ENCODE measurements around the gene OGFOD3.
"Not testable (repeated sequence)": the region's sequence is repeated elsewhere in the genome, so short reads cannot be mapped to it uniquely, and the experiment has no call there.

The OGFOD3 gene

GRCh38 chr17:82349287-82349701 lies 69.1 kb downstream of the OGFOD3 start:
- DNase-seq = no peak

- no peak for DNase-seq
These were observed 69.5 kb downstream of the OGFOD3 start for GRCh38 chr17:82348866-82349265.

GRCh38 chr17:82348434-82348833 lies 70.0 kb downstream of the OGFOD3 start:
- DNase-seq = no peak

- DNase-seq = not testable (repeated sequence)
These were observed 70.4 kb downstream of the OGFOD3 start for GRCh38 chr17:82347994-82348393.

GRCh38 chr17:82346342-82347300 lies 71.8 kb downstream of the OGFOD3 start:
- no peak for DNase-seq

GRCh38 chr17:82345151-82345976 lies 73.0 kb downstream of the OGFOD3 start:
- DNase-seq = no peak

GRCh38 chr17:82344175-82344907 lies 74.0 kb downstream of the OGFOD3 start:
- DNase-seq = no peak

GRCh38 chr17:82343560-82343959 lies 74.8 kb downstream of the OGFOD3 start:
- DNase-seq = no peak

GRCh38 chr17:82342361-82343079 lies 75.9 kb downstream of the OGFOD3 start:
- no peak for DNase-seq

- DNase-seq = no peak
These were observed 78.5 kb downstream of the OGFOD3 start for GRCh38 chr17:82339634-82340580.
